WERI-Rb-1 (cell line): ENCODE data around the gene PNPLA3.
A peak's percentile ranks its signal among the peaks of the same experiment; 100 is the strongest.

Experiments used
- DNase-seq: peaks from one replicate; pipeline ENCODE4 v3.0.0-alpha.2; 2020
- H3K27ac ChIP-seq: fragments of 250-450 bp; sonication (Bioruptor Pico); 2 replicates; pipeline ENCODE4 v1.5.1; 2020; ENCODE audit warnings: mild to moderate bottlenecking, moderate library complexity
- H3K27me3 ChIP-seq: fragments of 250-450 bp; sonication (Bioruptor Pico); 2 replicates; pipeline ENCODE4 v1.5.1; 2021; ENCODE audit warnings: mild to moderate bottlenecking, low read depth, moderate library complexity; ENCODE audit not compliant: insufficient read depth, severe bottlenecking
- H3K36me3 ChIP-seq: fragments of 250-450 bp; sonication (Bioruptor Pico); 2 replicates; pipeline ENCODE4 v1.5.1; 2020; ENCODE audit warnings: mild to moderate bottlenecking, moderate library complexity
- H3K4me3 ChIP-seq: 2 replicates; pipeline ENCODE4 v1.5.1; 2011; ENCODE audit warnings: low read depth, mild to moderate bottlenecking, control low read depth, low read length
- H3K9me3 ChIP-seq: fragments of 250-450 bp; sonication (Bioruptor Pico); 2 replicates; pipeline ENCODE4 v1.5.1; 2021; ENCODE audit warnings: mild to moderate bottlenecking, moderate library complexity; ENCODE audit not compliant: severe bottlenecking
- CTCF ChIP-seq: IDR thresholded peaks from 2 replicates; pipeline ENCODE4 v1.5.1; 2011; ENCODE audit warnings: low read depth, mild to moderate bottlenecking, control low read depth, inconsistent platforms, low read length

Gene PNPLA3

GRCh38 chr22:43941449-43941848 lies 17.8 kb downstream of the PNPLA3 start:
- no peaks in the 10 kb centered on the region for H3K27me3 ChIP-seq
- no peak overlapping the region for H3K27ac ChIP-seq
- TF ChIP-seq CTCF, result no peak

GRCh38 chr22:43944670-43945430 lies 21.2 kb downstream of the PNPLA3 start:
- no peak for DNase-seq
- H3K9me3 ChIP-seq, result no peaks in the 10 kb centered on the region
- peaks cover 78% of the 10 kb centered on the region for H3K36me3 ChIP-seq
- H3K4me3 ChIP-seq, result no peak overlapping the region
- TF ChIP-seq CTCF, result no peak
- no peak overlapping the region for H3K27ac ChIP-seq
- no peaks in the 10 kb centered on the region for H3K27me3 ChIP-seq

More at GRCh38 chr22:43941449-43941848, 17.8 kb downstream of the PNPLA3 start:
- DNase-seq, result no peak
- Histone ChIP-seq H3K36me3 (peaks cover 88% of the 10 kb centered on the region), H3K9me3 (no peaks in the 10 kb centered on the region), H3K4me3 (no peak overlapping the region)

- H3K4me3 ChIP-seq, result no peak overlapping the region
- peaks cover 68% of the 10 kb centered on the region for H3K36me3 ChIP-seq
- DNase-seq, result peak; percentile 80
- H3K27me3 ChIP-seq, result no peaks in the 10 kb centered on the region
- no peaks in the 10 kb centered on the region for H3K9me3 ChIP-seq
- no peak overlapping the region for H3K27ac ChIP-seq
- peak; percentile 97 for TF ChIP-seq CTCF
These were observed 22.2 kb downstream of the PNPLA3 start for GRCh38 chr22:43945632-43946383.

- DNase-seq, result peak; percentile 29
- Histone ChIP-seq H3K36me3 (peaks cover 65% of the 10 kb centered on the region), H3K27me3 (no peaks in the 10 kb centered on the region), H3K4me3 (no peak overlapping the region), H3K9me3 (no peaks in the 10 kb centered on the region), H3K27ac (no peak overlapping the region)
- peak; percentile 18; the same call in 1 of the 2 replicates for TF ChIP-seq CTCF
These were observed 22.7 kb downstream of the PNPLA3 start for GRCh38 chr22:43946384-43946667.

- TF ChIP-seq CTCF, result no peak
- no peak overlapping the region for H3K4me3 ChIP-seq
- no peak for DNase-seq
- H3K27ac ChIP-seq, result no peak overlapping the region
- H3K36me3 ChIP-seq, result peaks cover 42% of the 10 kb centered on the region
- no peaks in the 10 kb centered on the region for H3K9me3 ChIP-seq
- H3K27me3 ChIP-seq, result no peaks in the 10 kb centered on the region
These were observed 25.3 kb downstream of the PNPLA3 start for GRCh38 chr22:43948836-43949406.
